UCSD-AML1 (cell line): ENCODE data around the gene NNT.
"Not testable (repeated sequence)": the region's sequence is repeated elsewhere in the genome, so short reads cannot be mapped to it uniquely, and the experiment has no call there.

Experiments
- DNase-seq: peaks from one replicate; lab custom pipeline; 2025; ENCODE audit not compliant: unreplicated experiment; lab: John Stamatoyannopoulos, UW

NNT gene

GRCh38 chr5:43663916-43664315 is 60.9 kb downstream of the NNT start:
- no peak for DNase-seq

- DNase-seq: no peak
Measured at GRCh38 chr5:43664501-43665040, 61.6 kb downstream of the NNT start.

GRCh38 chr5:43665749-43666148 is 62.8 kb downstream of the NNT start:
- not testable (repeated sequence) for DNase-seq

- not testable (repeated sequence) for DNase-seq
Measured at GRCh38 chr5:43666728-43667127, 63.7 kb downstream of the NNT start.

GRCh38 chr5:43667379-43667778 is 64.4 kb downstream of the NNT start:
- DNase-seq: not testable (repeated sequence)

- no peak for DNase-seq
Measured at GRCh38 chr5:43674536-43674935, 71.6 kb downstream of the NNT start.

GRCh38 chr5:43675357-43675756 is 72.4 kb downstream of the NNT start:
- no peak for DNase-seq

- DNase-seq: no peak
Measured at GRCh38 chr5:43676083-43676840, 73.3 kb downstream of the NNT start.

GRCh38 chr5:43677253-43677652 is 74.3 kb downstream of the NNT start:
- no peak for DNase-seq

- DNase-seq: no peak
Measured at GRCh38 chr5:43679214-43679613, 76.2 kb downstream of the NNT start.

- no peak for DNase-seq
Measured at GRCh38 chr5:43680286-43680685, 77.3 kb downstream of the NNT start.

- no peak for DNase-seq
Measured at GRCh38 chr5:43683884-43684471, 81.0 kb downstream of the NNT start.

GRCh38 chr5:43685252-43685950 is 82.4 kb downstream of the NNT start:
- no peak for DNase-seq

- DNase-seq: no peak
Measured at GRCh38 chr5:43687275-43687674, 84.3 kb downstream of the NNT start.

GRCh38 chr5:43691275-43691674 is 88.3 kb downstream of the NNT start:
- no peak for DNase-seq

- DNase-seq: no peak
Measured at GRCh38 chr5:43691893-43692292, 88.9 kb downstream of the NNT start.

GRCh38 chr5:43693411-43693810 is 90.4 kb downstream of the NNT start:
- DNase-seq: no peak

GRCh38 chr5:43694027-43694426 is 91.0 kb downstream of the NNT start:
- DNase-seq: no peak

GRCh38 chr5:43696444-43696843 is 93.5 kb downstream of the NNT start:
- not testable (repeated sequence) for DNase-seq

- no peak for DNase-seq
Measured at GRCh38 chr5:43699910-43700309, 96.9 kb downstream of the NNT start.

GRCh38 chr5:43700601-43701000 is 97.6 kb downstream of the NNT start:
- DNase-seq: no peak

GRCh38 chr5:43701227-43701626 is 98.2 kb downstream of the NNT start:
- no peak for DNase-seq
